GM18867 (cell line): ENCODE measurements around the gene HSFX3.
"Not testable (repeated sequence)": the region's sequence is repeated elsewhere in the genome, so short reads cannot be mapped to it uniquely, and the experiment has no call there.

Source experiments
- ATAC-seq: cut with Tn5 transposase; IDR thresholded peaks from one replicate; pipeline ENCODE4 v1.9.1; 2021; ENCODE audit warnings: mild to moderate bottlenecking, moderate library complexity; ENCODE audit not compliant: unreplicated experiment

The HSFX3 gene

GRCh38 chrX:149549701-149550100 lies at the start of gene HSFX3:
HSFX3 (minus strand) TSS chrX:149549924; CDS start chrX:149549852, 72 bp downstream.
- not testable (repeated sequence) for ATAC-seq

GRCh38 chrX:149598603-149599002 lies 48.9 kb upstream of the HSFX3 start:
- ATAC-seq = not testable (repeated sequence)

- ATAC-seq = not testable (repeated sequence)
These were observed 46.2 kb upstream of the HSFX3 start for GRCh38 chrX:149595943-149596342.

DNA sequence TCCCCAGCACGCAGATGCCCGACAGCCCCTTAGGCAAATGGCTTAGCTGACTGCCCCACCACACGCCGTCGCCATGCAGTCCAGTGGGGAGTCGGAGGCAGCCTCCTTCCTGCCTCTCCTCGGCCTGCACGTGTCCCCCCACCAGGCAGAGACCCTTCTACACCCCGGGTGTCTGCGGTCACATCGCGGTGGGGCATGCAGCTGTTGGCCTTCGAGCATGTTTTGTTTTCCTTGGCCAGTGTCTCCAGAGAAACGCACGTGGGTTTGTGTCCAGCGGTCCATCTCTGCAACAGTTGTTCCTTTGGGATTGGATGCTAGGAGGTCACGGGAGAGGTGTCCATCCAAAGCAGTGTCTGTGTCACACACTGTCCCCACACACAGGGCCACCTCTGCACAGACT lies 45.5 kb upstream of the HSFX3 start, which contains the start of gene HSFX2:
Gene HSFX2 (minus strand): TSS at position 101 of the 400 bp plus-strand sequence. CDS start 614 bp downstream, outside the sequence.
- ATAC-seq = not testable (repeated sequence)

- ATAC-seq = not testable (repeated sequence)
These were observed 41.3 kb upstream of the HSFX3 start for GRCh38 chrX:149590993-149591392.

DNA sequence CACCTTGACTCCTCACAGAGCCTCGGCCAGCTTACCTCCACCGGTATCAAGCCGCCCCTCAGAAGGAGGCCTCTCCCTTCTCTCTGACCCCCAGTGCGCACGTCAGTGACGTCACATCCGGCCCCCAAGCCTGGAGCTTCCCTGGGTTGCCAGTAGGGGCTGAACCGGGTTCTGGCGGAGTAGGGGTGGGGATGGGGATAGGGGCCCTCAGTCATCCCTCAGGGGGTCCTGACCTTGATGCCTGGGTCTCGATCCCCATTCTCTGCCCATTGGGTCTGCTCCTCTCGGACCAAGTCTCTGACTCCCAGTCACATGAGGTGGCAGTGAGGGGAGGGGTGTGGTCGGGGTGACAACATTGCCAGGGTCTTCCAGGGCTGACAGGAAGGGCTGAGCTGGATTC lies 37.6 kb upstream of the HSFX3 start, which contains the start of gene MAGEA9B:
Gene MAGEA9B (minus strand): TSS at position 101 of the 400 bp plus-strand sequence. CDS start 4,280 bp downstream, outside the sequence.
- ATAC-seq = not testable (repeated sequence)

- ATAC-seq = not testable (repeated sequence)
These were observed 35.9 kb upstream of the HSFX3 start for GRCh38 chrX:149585631-149586030.

DNA sequence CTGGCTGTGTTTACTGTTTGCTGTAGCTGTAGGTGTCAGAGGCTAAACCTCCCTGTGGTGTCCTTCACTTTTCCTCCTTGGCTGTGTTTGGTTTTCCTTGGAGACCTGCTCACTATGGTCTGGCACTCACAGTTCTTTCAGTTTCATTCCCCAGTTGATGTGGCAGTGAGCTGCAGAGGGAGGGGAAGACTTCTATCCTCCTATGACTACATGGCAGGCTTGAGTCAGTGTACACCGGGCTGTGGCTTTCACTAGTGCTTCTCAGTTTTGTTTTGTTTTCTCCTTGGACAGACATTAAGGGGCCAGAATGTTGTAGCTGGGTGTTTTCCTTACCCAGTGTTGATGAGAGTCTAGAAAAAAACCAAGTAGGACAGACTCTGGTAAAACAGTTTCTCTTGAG lies 23.7 kb upstream of the HSFX3 start:
- ATAC-seq = peak; percentile 100

GRCh38 chrX:149572743-149573142 lies 23.0 kb upstream of the HSFX3 start:
- no peak for ATAC-seq

GRCh38 chrX:149571770-149572169 lies 22.0 kb upstream of the HSFX3 start:
- no peak for ATAC-seq

- ATAC-seq = no peak
These were observed 20.9 kb upstream of the HSFX3 start for GRCh38 chrX:149570668-149571067.

DNA sequence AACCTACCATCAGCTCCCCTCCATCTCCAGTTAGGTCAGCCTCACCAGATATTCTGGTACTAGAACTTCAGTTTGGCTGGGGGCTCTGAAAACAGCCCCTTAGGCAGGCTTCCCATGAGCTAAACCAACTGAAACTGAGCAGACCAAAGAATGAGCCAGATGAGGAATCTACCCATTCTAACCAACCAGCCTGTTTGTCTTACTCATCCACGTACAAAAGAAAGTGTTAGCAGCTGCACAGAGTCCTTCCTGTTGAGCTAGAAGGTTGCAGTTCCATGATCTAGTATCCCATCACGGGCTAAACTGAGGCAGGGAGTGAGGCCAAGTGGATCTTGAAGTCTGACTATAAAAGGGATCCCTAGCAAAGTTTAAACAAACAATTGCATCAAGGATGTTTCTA lies 20.0 kb upstream of the HSFX3 start:
- no peak for ATAC-seq

DNA sequence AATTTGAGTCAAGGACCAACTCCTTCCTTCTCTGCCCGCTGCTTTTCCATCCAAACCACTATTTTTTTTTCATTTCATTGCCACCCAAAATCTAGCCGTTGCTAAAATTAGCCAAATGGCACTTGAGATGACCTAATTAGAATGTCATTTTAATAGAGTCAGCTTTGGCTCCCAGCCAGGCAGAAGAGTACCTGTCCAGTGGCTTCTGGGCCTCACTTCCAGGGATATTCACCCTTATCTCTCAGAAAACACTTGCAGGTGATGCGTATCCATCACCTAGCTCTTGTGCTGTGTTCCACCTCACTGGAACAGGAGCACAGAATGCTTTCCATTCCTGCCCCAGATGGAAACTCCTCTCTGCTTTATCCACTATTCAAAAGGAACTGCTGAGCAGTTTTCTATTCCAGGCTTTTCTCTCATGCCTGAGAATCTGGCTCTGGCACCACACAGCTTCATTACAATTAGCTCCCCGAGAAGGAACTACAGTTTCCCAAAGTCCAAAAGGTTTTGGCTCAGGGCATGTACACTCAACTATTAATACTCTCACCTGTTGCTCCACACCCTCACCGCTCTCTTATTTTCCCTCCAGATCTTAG lies 19.1 kb upstream of the HSFX3 start:
- no peak for ATAC-seq

- no peak for ATAC-seq
These were observed 18.1 kb upstream of the HSFX3 start for GRCh38 chrX:149567621-149568417.

- ATAC-seq = no peak
These were observed 13.6 kb upstream of the HSFX3 start for GRCh38 chrX:149563359-149563758.

- not testable (repeated sequence) for ATAC-seq
These were observed 5.5 kb upstream of the HSFX3 start for GRCh38 chrX:149555251-149555650.

DNA sequence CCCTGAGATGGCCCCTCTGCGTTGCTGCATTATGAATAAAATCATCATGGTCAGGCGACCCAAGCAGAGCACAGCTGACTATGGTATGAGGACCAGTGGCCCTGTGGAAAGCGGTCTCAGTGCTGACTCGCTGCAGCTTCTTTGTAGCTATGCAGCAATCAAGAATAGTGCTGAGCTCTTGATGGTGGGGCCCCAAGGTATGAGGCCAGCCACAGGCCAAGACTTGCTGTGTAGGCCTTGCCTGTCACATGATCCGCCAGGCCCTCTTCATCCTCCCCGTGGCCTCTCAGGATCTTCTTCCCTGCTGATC lies 2.2 kb upstream of the HSFX3 start:
- not testable (repeated sequence) for ATAC-seq

DNA sequence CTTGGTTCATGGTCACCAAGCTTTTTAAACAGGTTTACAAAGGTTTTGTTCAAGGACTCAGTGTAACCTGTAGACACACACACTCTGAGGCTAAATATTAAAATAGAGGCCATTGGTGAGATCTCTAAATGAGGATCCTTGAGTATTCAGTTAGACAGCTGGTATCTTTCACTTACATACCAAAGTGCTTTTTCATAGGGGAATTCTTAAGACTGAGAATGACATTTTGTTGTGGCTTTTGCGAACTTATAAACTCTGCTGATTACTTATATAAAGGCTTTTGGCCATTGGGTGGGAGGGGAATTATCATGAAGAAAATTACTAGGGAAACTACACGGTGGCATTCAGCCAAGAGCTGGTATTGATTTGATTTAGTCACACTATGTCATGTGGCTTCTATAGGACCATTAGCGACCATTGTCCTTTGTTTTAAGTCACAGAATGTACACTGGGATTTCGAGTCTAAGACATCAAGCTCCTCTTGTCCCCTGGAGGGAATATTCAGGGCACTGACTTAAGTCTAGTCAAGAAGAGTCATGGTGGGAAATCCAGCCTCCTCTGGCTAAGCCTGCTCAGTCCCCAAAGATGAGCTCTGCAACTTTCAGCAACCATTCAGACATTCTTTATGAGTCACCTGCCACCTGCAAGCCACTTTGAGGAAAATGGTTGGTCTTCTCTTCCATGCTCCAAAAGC lies 1.7 kb upstream of the HSFX3 start:
- not testable (repeated sequence) for ATAC-seq

DNA sequence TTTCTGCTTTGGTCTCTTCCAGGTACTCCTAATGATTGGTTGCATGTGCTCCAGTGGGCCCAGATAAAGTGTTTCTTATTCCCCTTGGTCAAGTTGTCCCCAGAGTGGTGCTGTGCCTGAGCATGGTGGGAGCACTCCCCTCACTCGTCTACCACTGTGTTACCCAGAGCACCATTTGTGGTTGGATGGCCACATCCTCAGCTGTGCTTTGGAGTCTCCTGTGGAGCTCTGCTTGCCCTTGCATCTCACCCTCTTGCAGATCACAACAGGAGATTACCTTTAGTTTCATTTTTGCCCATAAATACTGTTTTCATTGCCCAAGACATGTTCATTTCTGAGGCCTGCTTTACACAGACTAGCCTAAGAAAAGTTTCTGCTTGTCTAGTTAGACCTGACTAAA lies 730 bp upstream of the HSFX3 start:
- not testable (repeated sequence) for ATAC-seq

DNA sequence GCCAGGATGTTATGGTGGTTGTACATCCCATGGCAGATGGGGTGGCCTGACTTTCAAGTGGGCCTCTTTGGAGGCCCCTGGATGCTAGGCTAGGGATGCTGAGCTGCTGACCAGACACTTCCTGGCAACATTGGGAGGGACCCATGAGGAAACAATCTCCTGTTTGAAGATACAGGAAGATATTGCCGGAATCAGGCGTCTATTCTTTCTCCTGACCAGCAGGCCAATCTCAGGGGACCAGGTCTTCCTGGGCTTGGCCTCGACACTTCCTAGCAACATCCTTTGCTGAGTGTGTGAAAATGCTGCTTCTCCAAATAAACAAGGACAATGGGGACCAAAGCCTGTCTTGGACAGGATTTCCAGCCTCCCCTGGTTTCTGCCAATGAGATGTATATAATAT lies 1.9 kb downstream of the HSFX3 start:
- not testable (repeated sequence) for ATAC-seq

GRCh38 chrX:149546962-149547361 lies 2.8 kb downstream of the HSFX3 start:
- not testable (repeated sequence) for ATAC-seq
